GM12801 (cell line): ENCODE measurements around the gene MYO5A.

Experiments used
- CTCF ChIP-seq: IDR thresholded peaks from one replicate; pipeline ENCODE4 v1.5.1; 2011; ENCODE audit warnings: control low read depth; ENCODE audit not compliant: insufficient read length; ENCODE audit errors: extremely low read depth

Gene MYO5A

GRCh38 chr15:52263563-52264282 is 265.0 kb downstream of the MYO5A start:
- no peak for TF ChIP-seq CTCF

- TF ChIP-seq CTCF, result no peak
These were observed 266.3 kb downstream of the MYO5A start for GRCh38 chr15:52262364-52262763.

GRCh38 chr15:52261498-52262242 is 267.0 kb downstream of the MYO5A start:
- TF ChIP-seq CTCF, result no peak

- TF ChIP-seq CTCF, result no peak
These were observed 267.7 kb downstream of the MYO5A start for GRCh38 chr15:52261026-52261425.

GRCh38 chr15:52259503-52259902 is 269.2 kb downstream of the MYO5A start:
- TF ChIP-seq CTCF, result no peak

GRCh38 chr15:52258461-52258860 is 270.2 kb downstream of the MYO5A start:
- no peak for TF ChIP-seq CTCF

- TF ChIP-seq CTCF, result no peak
These were observed 271.0 kb downstream of the MYO5A start for GRCh38 chr15:52257734-52258062.
